ENCODE measurements around the gene HMGCR.

Gene HMGCR

DNA sequence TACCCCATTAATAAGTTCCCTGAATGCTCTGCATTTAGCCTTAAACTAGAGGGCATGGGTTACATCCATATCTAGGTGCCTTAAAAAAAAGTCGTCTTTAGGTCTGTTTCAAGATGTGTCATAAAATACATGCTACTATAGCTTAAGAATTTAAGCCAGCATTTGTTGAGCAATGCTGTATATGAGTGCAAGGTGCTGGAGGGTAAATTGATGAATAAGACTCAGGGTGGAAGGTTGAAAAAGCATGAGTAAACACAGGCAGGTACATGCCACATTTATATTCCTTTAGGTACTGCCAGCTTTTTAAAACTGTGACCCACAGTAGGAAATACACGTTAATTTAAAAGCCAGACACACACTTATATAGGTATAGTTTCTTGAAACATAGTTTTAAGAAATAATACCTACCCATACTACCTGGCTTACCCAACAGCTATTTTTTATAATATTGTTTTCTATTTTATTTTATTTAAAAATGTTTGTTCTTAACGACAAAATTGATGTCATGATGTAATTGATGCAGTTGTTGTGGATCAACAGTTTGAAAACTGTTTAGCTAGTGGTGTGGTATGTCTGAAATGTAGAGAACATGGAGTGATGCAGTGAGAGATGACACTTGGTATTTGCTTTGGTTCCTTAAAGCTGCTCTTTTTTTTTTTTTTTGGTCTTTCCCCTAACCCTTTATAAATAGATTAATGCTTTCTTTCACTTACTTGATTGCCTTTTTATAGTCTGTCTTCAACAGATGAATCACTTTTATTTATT lies 3.9 kb downstream of the HMGCR start:
- DNase-seq (ENCODE audit: low read depth), result no peak

DNA sequence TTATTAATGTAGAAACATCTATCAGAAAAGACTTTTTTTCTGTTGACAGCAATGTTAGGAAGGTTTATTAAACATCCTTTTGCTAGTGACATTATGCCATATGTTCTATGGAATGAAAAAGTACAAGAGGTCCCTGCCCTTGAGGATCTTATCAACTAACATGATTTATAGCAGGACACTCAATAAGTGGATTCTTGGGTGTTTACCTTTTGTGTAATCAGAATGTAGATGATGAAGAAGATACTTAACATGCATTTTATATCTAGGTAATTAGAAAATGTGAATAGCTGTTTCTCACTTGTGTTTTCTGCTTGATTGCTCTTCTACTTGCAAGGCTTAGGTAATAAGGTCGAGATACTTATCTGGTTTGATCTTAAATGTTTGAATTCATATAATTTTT lies 4.9 kb downstream of the HMGCR start:
- DNase-seq (ENCODE audit: low read depth), result no peak

GRCh38 chr5:75342836-75343235 lies 5.8 kb downstream of the HMGCR start:
- no peak for DNase-seq (ENCODE audit: low read depth)

DNA sequence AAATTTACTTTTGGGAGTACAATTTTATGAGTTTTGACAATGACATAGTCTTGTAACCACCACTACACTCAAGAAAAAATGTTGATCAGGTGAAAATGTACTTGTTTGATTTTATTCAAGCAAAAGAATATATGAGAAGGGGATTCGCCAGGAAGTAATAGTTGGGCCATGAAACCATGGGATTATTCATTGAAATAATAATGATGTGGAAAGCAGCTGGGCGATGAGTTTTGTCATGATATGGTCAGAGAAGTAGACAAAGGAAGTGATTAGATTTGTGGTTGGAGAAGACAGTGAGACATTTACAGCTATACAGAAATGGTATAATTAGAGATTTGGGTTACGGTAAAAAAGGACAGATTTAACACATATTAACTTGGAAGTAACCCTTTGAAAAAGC lies 11.2 kb downstream of the HMGCR start:
- no peak for DNase-seq (ENCODE audit: low read depth)

- DNase-seq (ENCODE audit: low read depth), result no peak
Observed at GRCh38 chr5:75349663-75350062, 12.6 kb downstream of the HMGCR start.

GRCh38 chr5:75351139-75351926 lies 14.3 kb downstream of the HMGCR start:
- DNase-seq (ENCODE audit: low read depth), result no peak

- no peak for DNase-seq (ENCODE audit: low read depth)
Observed at GRCh38 chr5:75355236-75355635, 18.2 kb downstream of the HMGCR start.

DNA sequence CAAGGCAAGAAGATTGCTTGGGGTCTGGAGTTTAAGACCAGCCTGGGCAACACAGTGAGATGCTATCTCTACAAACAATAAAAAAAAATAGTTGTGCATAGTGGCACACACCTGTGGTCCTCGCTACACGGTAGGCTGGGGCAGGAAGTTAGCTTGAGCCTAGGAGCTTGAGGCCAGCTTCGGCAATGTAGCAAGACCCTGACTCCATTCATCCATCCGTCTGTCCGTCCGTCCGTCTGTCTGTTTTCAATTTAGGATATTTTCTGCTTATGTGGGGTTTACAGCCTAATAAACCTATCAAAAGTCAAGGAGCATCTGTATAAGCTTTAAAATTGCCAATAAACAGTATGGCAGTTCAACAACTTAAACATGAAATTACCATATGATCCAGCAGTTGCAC lies 19.7 kb downstream of the HMGCR start:
- DNase-seq (ENCODE audit: low read depth), result no peak

- DNase-seq (ENCODE audit: low read depth), result no peak
Observed at GRCh38 chr5:75358117-75358516, 21.1 kb downstream of the HMGCR start.

GRCh38 chr5:75361310-75361709 lies 24.3 kb downstream of the HMGCR start:
- DNase-seq (ENCODE audit: low read depth), result no peak

- no peak for DNase-seq (ENCODE audit: low read depth)
Observed at GRCh38 chr5:75362474-75362975, 25.5 kb downstream of the HMGCR start.

- no peak for DNase-seq (ENCODE audit: low read depth)
Observed at GRCh38 chr5:75363111-75363510, 26.1 kb downstream of the HMGCR start.

DNA sequence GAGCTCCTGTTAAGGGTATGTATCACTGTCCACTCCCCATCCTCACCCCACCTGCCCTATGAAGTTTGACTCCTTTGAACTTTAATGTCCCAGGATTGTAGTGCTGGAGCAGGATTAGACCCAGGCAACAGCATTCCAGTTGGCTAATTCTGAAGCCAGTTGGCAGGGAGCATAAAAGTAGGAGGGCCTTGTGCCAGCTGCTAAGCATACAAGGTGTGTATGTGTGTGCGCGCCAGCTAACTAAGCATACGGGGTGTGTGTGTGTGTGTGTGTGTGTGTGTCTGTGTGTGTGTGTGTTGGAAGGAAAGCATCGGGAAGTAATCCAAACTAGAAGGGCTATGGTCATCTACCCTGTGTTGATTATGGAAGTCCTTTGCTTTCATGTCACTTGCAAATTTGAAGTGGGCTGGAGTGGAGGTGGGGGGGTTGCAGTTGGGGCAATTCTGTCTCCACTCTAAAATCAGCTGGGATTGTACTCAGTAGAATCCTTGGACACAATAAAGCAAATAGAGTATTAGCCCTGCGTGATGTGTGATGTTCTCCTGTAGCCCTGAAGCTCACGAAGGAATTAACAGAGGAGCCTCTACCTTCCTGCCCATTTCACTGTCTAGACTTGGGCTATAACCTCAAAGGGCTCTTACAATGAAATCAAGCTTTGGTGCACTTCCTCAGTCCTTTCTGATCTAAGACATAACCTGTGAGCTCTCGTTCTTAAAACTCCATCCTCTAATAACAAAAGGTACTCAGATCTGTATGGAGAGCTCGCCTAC lies 26.9 kb downstream of the HMGCR start:
- DNase-seq (ENCODE audit: low read depth), result no peak

DNA sequence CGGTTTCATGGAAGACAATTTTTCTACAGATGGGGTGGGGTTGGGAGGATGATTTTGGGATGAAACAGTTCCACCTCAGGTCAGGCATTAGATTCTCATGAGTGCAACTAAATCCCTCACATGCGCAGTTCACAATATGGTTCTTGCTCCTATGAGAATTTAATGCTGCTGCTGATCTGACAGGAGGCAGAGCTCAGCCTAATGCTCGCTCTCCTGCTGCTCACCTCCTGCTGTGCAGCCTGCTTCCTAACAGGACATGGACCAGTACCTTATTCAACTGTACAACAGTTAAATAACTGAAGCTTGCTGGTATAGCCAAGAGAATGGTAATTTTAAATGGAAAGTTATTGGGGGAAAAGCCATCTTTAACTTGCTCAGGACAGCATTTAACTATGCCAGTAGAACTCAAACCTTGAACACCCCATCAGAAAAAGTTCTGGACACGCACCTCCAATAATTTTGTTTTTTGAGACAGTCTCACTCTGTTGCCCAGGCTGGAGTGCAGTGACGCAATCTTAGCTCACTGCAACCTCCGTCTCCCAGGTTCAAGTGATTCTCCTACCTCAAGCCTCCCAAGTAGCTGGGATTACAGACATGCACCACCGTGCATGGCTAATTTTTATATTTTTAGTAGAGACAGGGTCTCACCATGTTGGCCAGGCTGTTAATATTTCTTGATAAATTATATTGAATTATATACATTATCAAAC lies 27.7 kb downstream of the HMGCR start:
- DNase-seq (ENCODE audit: low read depth), result no peak

- DNase-seq (ENCODE audit: low read depth), result no peak
Observed at GRCh38 chr5:75365740-75366139, 28.7 kb downstream of the HMGCR start.

GRCh38 chr5:75366787-75367186 lies 29.8 kb downstream of the HMGCR start:
- no peak for DNase-seq (ENCODE audit: low read depth)

DNA sequence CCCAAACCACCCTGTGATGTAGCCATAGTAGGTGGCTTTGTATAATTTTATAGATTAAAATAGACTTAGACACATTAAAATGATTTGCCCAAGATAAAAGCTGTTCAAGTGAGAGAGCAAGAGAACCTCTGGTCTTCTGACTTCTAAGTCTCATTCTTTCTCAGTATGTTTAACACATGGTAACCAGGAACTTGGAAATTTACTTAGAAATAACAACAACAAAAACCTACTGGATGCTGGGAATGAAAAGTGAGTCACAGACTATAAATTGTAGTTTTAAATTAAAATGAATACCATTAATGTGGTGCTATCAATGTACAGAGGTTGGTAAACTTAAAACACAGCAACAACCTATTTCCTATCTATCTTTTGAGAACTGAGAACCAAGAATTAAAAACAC lies 30.4 kb downstream of the HMGCR start:
- no peak for DNase-seq (ENCODE audit: low read depth)

DNA sequence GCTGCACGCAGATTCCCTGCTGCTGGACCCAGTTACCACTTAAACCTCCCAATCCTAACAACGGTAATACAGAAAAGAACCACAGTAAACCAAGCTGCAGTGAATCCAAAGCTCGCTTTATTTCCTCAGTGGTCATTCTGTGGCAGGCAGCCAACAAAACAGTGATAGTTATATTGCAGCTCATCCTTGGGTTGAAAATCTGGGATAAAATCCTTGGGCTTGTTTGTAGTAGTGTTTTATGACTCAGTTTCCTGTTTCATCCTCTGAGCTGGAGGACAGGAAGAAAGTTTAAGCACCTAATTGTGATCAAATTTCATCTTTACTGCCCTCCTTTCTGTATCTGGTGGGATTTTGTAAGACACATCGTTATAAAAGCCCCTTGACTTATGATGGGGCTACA lies 31.4 kb downstream of the HMGCR start:
- no peak for DNase-seq (ENCODE audit: low read depth)

- no peak for DNase-seq (ENCODE audit: low read depth)
Observed at GRCh38 chr5:75373862-75374261, 36.8 kb downstream of the HMGCR start.

- DNase-seq (ENCODE audit: low read depth), result no peak
Observed at GRCh38 chr5:75374394-75374814, 37.4 kb downstream of the HMGCR start.

DNA sequence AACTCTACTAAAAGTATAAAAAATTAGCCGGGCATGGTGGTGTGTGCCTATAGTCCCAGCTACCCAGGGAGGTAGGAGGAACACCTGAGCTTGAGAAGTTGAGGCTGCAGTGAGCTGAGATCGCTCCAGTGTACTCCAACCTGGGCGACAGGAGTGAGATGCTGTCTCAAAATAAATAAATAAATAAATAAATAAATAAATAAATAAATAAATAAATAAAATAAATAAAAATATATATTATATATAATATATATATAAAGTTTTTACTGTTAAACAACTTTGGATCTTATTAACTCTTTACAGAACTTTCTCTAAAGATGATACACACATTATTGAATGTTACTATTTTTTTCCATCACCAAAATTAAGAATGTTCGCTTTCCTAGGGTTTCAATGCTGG lies 38.4 kb downstream of the HMGCR start:
- DNase-seq (ENCODE audit: low read depth), result no peak

DNA sequence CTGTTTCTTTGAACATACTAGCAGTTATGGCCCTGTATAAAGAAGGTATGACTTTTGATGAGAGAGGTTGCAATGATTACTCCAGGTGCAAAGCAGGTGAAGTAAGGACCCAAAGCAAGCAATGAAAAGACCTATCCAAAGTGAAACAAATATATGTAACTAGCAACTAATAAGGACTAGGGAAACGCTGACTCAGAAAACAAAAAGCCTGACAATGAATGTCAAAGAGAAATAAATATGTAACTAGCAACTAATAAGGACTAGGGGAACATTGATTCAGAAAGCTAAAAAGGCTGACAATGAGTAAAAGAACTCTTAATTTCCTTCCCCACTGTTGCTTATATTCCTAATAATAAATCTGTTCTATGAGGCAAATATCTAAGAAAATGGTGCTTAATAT lies 43.1 kb downstream of the HMGCR start:
- DNase-seq (ENCODE audit: low read depth), result no peak
